Brain microvascular endothelial cell (primary cell): ENCODE results near the gene ZNF804B.

Source experiments
- DNase-seq: peaks from one replicate; pipeline ENCODE4 v3.0.0-alpha.2; 2020
- H3K27ac ChIP-seq: fragments of 250-450 bp; sonication (Bioruptor Pico); 2 replicates; pipeline ENCODE4 v1.5.1; 2020; ENCODE audit warnings: mild to moderate bottlenecking, moderate library complexity
- H3K27me3 ChIP-seq: fragments of 250-450 bp; sonication (Bioruptor Pico); replicated peaks from 2 replicates; pipeline ENCODE4 v1.5.1; 2020; ENCODE audit warnings: mild to moderate bottlenecking
- H3K36me3 ChIP-seq: fragments of 250-450 bp; sonication (Bioruptor Pico); replicated peaks from 2 replicates; pipeline ENCODE4 v1.5.1; 2020; ENCODE audit warnings: mild to moderate bottlenecking
- H3K4me3 ChIP-seq: 2 replicates; pipeline ENCODE4 v1.5.1; 2011; ENCODE audit warnings: low read depth, mild to moderate bottlenecking, control low read depth, low read length, moderate library complexity
- CTCF ChIP-seq: IDR thresholded peaks from 2 replicates; pipeline ENCODE4 v1.5.1; 2011; ENCODE audit warnings: low read depth, mild to moderate bottlenecking, moderate library complexity, low read length, control low read depth, inconsistent platforms; ENCODE audit errors: missing control alignments
- in situ Hi-C: cut with HindIII; loops from 2 replicates; pipeline ENCODE4 v1.10.0; 2017; ENCODE audit warnings: low sequenced_read_pairs, low pct_ligation_motif_present

The ZNF804B gene

GRCh38 chr7:88759230-88760135, at the start of gene ZNF804B:
TSS of gene ZNF804B (plus strand) at chr7:88759700. CDS start at chr7:88759977, 277 bp downstream.
- no peak for DNase-seq

GRCh38 chr7:88735920-88736319, 23.6 kb upstream of the ZNF804B start:
- H3K36me3 ChIP-seq = no peaks in the 10 kb centered on the region
- no peak overlapping the region for H3K27ac ChIP-seq
- no peak for DNase-seq
- no peak for TF ChIP-seq CTCF
- in situ Hi-C loops = no loop called here
- no peak overlapping the region for H3K4me3 ChIP-seq
- no peaks in the 10 kb centered on the region for H3K27me3 ChIP-seq

More at GRCh38 chr7:88759230-88760135, at the start of gene ZNF804B:
- in situ Hi-C loops = no loop called here
- Histone ChIP-seq H3K27ac (no peak within 1 kb of the TSS), H3K27me3 (peaks cover 12% of the 10 kb centered on the region), H3K36me3 (no peaks in the 10 kb centered on the region), H3K4me3 (peak within 1 kb of the TSS; percentile 49)
- no peak for TF ChIP-seq CTCF

- in situ Hi-C loops = no loop called here
- Histone ChIP-seq H3K27ac (no peak overlapping the region), H3K4me3 (no peak overlapping the region), H3K27me3 (no peaks in the 10 kb centered on the region), H3K36me3 (no peaks in the 10 kb centered on the region)
- DNase-seq = no peak
- no peak for TF ChIP-seq CTCF
These were observed 21.9 kb upstream of the ZNF804B start for GRCh38 chr7:88737632-88738031.

- no peaks in the 10 kb centered on the region for H3K36me3 ChIP-seq
- H3K27me3 ChIP-seq = no peaks in the 10 kb centered on the region
- no peak overlapping the region for H3K27ac ChIP-seq
- no peak for DNase-seq
- no peak for TF ChIP-seq CTCF
- in situ Hi-C loops = no loop called here
- H3K4me3 ChIP-seq = no peak overlapping the region
These were observed 13.4 kb upstream of the ZNF804B start for GRCh38 chr7:88746126-88746525.

- DNase-seq = no peak
- Histone ChIP-seq H3K36me3 (no peaks in the 10 kb centered on the region), H3K27me3 (peaks cover 12% of the 10 kb centered on the region), H3K27ac (no peak overlapping the region), H3K4me3 (no peak overlapping the region)
- in situ Hi-C loops = no loop called here
- TF ChIP-seq CTCF = no peak
These were observed 2.7 kb upstream of the ZNF804B start for GRCh38 chr7:88756802-88757201.
